GM19324 (cell line): ENCODE measurements around the gene NTM.

Experiments used
- ATAC-seq: cut with Tn5 transposase; IDR thresholded peaks from one replicate; pipeline ENCODE4 v1.9.1; 2021; ENCODE audit warnings: mild to moderate bottlenecking, moderate library complexity; ENCODE audit not compliant: unreplicated experiment, low FRiP score

Gene NTM

GRCh38 chr11:132106096-132106982 lies 735.9 kb downstream of the NTM start:
- no peak for ATAC-seq

GRCh38 chr11:132111316-132111715 lies 740.9 kb downstream of the NTM start:
- ATAC-seq: no peak

- no peak for ATAC-seq
Measured at GRCh38 chr11:132111838-132112237, 741.4 kb downstream of the NTM start.

DNA sequence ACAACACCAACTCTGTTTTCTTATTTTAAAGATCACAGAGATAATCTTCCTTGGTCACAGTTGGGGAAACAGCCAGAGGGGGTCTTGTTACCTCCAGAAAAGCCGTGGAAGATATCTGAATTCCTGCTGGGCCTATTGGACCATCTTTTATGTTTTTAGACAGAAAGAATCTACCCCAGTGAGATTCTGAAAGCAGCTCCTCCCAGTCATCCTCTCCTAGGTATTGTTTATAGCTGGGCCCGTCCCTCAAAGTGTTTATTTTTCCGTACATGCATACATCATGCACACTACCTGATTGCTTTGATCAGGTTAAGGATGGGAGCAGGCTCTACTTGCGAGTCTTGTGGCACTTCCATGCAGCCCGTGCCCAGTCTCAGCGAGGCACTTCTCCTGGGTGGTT lies 742.4 kb downstream of the NTM start:
- ATAC-seq: no peak

GRCh38 chr11:132114185-132114584 lies 743.8 kb downstream of the NTM start:
- no peak for ATAC-seq

- ATAC-seq: no peak
Measured at GRCh38 chr11:132114743-132115142, 744.3 kb downstream of the NTM start.

- no peak for ATAC-seq
Measured at GRCh38 chr11:132115454-132115853, 745.0 kb downstream of the NTM start.

- ATAC-seq: no peak
Measured at GRCh38 chr11:132116516-132116915, 746.1 kb downstream of the NTM start.

DNA sequence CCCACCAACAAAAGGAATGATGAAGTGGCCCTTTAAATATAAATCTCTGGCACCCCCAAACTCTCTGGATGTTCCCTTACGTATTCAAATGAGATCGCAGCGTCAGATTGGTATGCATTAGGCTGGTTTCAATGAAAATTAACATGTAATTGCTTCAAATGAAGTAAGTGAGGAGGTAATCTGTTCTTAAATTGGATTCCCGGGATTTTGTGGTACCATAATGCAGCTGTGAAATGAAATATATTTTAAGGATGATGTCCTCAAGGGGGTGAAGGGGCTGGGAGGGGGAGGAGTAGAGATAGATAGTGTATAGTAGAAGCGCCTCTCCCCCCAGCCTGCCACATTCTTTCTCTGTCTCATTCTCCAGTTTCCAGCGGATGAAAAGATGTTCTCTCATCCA lies 748.2 kb downstream of the NTM start:
- ATAC-seq: no peak

DNA sequence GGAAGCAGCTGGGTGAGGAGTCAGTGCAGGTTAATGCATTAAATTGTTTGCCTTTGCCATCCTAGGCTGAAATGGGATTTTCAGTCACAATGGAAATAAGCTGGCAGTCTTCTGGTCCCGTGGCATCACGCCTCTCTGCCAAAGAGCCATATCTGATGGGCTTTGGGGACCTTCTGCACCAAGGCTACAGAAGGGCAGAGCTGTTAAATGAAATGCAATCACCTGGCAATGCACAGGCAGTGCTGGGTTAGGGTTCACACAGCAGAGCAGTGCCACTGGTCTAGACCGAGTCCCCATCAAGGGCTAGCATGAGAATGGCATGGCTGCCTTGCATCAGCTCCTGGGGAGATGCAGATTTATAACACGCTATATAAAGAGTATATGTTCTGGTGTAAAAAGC lies 749.2 kb downstream of the NTM start:
- no peak for ATAC-seq

GRCh38 chr11:132122735-132123134 lies 752.3 kb downstream of the NTM start:
- ATAC-seq: no peak

- peak; percentile 10 for ATAC-seq
Measured at GRCh38 chr11:132123449-132123848, 753.0 kb downstream of the NTM start.

DNA sequence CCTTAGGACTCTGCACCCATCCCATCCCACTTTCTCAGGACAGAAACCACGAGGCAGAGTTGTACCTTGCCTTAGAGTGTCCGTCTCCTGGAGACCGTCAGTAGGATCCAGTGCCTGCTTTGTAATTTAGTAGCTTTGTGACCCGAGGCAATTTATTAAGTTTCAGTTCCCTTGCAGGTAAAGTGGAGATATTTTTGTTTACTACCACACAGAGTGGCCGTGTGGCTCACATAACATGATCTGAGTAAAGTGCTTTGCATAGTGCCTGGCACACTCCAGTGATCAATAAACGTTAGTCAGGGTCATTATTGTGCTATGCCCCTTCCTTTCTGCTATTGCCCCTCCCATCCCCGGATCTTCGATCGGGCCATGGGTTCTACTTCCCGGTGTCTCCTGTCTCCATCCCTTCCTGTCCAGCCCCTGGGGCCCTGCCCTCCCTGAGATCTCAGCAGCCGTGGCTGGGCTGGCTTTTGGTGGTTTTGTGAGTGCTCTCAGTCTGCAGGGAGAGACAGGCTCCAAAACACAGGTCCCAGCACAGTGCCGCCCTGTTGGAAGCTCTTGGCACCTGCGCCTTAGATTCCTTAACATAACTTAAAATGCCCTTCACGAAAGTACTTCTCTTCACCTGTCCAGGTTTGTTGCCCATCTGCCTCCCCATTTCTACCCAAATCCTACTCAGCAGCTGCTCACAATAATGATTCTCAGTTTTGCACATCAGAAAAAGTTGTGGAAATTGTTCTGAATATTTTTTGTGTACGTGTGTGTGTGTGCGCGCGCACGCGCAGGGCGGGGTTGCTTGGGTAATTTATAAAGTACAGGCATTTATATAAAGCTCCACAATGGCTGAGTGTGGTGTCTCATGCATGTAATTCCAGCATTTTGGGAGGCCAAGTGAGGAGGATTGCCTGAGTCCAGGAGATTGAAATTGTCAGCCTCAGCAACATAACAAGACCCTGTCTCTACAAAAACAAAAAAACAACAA lies 753.7 kb downstream of the NTM start:
- ATAC-seq: peak; percentile 85

DNA sequence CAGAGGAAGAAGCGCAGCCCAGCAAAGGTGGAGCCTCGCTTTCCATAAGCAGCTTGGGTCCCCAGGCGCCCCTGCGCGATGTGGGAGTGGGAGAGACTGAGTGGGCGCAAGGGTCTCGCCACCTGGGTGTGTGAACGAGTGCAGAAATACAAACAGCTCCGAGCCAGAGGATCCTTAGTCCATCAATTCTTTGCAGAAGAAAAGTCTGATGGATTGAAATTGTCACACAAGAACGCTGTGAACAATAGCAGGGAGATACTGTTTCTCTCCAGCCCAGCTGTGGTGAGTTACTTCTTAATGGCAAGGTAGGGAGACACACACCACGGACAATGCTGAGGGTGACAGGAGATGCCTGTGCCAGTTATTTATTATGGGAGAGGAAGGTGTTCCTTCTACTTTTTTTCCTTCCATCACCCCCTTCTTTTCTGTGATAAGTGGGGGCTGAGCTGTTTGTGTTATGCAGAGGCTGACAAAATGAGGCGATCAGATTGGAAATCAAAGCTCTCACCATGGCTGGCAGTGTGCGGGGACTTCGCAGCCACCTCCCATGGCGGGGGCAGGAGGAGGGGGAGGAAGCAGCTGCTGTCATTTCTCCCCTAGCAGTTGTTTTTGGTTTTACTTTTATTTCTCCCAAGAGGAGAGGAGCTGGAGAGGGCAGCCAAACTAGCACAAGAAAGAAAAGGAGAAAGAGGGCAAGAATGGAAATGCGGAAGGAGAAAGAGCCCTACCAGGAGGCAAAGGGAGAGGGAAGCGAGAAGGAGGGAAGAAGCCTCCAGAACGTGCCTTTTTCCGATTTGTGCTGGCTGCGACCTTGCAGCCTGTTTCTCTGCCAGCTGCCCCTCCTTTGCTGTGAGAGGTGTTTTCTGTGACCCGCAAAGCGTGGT lies 755.8 kb downstream of the NTM start:
- no peak for ATAC-seq

DNA sequence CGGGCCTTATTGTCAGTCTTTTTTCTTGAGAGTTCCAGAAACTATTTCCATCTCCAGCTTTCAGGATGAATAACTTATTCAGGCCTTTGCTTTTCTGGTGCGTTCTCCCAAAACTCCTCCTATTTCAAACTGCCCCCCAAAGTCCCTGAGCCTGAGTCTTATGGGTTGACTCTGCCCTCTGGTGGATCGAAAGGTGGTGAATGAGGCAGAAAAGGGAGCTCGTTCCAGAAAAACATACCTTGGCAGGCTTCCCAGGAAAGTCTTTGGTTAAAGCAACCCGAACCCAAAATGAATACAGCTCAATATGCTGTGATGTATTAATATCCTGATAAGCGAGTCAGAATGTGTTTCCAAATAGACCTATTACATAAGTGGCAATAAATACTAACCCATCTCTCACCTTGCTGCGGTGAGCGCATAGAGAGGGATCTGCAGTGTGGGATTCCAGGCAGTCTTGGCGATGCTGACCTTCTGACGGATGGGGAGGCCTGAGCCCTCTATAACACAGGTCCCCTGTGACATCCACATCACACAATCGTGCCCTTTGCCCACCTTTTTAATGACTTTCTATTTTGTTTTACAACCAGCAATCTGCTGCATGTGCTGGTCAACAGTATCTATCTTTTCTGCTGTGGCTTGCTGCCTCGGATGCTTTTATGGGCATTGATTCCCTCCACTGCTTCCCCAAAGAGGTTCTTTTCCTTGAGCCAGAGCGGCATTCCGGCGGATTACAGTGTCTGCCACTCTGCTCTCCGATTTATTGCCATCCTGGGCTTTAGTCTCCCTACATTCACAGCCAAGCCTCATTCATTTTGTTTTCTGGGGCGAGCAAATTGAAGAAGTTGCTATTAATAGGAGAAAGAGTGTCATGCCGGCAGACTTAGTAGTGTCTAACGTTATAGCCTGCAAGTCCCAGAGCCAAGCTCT lies 756.8 kb downstream of the NTM start:
- ATAC-seq: no peak

- no peak for ATAC-seq
Measured at GRCh38 chr11:132127900-132128288, 757.5 kb downstream of the NTM start.

GRCh38 chr11:132131047-132131446 lies 760.6 kb downstream of the NTM start:
- ATAC-seq: no peak

DNA sequence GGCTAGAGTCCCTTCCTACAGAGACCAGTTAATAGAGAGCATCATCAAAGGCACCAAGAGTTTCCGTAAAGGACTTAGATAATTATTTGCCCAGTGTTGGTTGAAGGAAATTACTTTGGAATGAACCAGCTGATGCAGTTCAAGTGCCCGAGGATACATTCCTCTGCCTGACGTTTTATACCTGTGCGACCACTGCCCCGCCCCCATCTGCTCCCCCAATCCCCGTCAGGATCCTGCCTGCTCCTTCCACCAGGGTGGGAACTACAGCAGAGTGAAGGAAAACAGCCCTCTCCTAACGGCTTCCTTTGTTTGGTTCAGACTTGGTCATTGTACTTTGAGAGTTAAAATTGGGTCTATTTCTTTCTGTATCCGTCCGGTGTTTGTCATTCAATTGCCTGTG lies 761.5 kb downstream of the NTM start:
- no peak for ATAC-seq

GRCh38 chr11:132134322-132134721 lies 763.9 kb downstream of the NTM start:
- ATAC-seq: no peak
